GM13977 (cell line): ENCODE data around the gene IRF9.
A peak's percentile ranks its signal among the peaks of the same experiment; 100 is the strongest.

Experiments used
- DNase-seq: peaks from one replicate; pipeline ENCODE4 v3.0.0; 2012; ENCODE audit warnings: low spot score
- in situ Hi-C: fragments of 300-500 bp; cut with MboI; formaldehyde crosslinking; loops from one replicate; pipeline ENCODE4 v1.12.0; 2022; ENCODE audit warnings: low sequenced_read_pairs, low pct_unique_long_range_greater_than_20kb, mixed read lengths, inconsistent platforms; ENCODE audit not compliant: unreplicated experiment
- TF ChIP-seq, protein P1 (sequence below): IDR thresholded peaks from 2 replicates; pipeline ENCODE4 v1.5.1; 2012; ENCODE audit warnings: mild to moderate bottlenecking, control low read depth; ENCODE audit not compliant: insufficient read depth; ENCODE audit errors: extremely low read depth, missing control alignments

The IRF9 gene, protein sequence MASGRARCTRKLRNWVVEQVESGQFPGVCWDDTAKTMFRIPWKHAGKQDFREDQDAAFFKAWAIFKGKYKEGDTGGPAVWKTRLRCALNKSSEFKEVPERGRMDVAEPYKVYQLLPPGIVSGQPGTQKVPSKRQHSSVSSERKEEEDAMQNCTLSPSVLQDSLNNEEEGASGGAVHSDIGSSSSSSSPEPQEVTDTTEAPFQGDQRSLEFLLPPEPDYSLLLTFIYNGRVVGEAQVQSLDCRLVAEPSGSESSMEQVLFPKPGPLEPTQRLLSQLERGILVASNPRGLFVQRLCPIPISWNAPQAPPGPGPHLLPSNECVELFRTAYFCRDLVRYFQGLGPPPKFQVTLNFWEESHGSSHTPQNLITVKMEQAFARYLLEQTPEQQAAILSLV

DNA sequence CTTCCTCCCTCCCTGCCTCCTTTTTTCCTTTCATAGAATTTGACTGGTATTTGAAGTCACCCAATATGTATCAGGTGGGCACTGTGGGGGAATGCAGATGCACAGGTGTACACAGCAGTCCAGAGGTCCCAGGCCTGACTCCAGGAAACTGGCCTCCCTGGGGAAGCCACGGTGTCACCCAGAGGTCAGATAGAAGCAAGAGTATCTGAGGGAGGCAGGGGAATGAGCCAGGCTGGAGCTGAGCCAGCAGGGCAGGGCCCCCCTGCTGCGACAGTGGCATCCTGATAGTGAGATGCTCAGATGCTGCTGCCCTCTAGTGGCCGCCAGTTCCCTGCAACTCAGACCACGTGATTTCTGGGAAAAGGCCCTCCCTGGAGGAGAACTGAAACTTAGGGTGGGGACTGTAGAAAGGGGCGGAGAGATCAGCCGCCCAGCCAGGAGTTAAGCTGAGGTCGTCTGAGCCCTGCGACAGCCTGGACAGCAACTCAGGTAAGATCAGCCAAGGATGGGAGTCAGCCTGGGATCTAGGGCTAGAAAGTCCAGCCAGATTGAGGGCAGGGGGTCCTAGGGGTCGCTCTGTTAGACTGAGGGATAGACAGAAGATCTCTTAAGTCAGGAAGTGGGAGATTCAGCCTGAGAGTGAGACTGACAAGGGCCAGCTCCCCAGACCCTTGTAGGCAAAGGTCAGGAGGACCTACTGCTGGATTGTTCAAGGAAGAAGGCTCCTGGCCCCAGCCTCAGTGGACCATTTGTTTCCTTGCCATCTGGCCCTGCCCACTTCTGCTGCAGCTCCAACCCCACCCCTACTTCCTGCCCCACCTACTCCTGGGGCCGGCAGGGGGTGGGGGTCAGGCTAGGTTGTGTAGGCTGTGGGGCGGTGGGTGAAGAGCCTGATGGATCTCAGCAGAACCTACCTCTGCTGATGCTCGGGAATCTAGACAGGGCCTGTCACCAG lies at the start of gene IRF9:
IRF9 (plus strand) TSS at position 416 of the 955 bp plus-strand sequence. CDS start 880 bp downstream, outside the sequence.
- TF ChIP-seq, protein P1, sequence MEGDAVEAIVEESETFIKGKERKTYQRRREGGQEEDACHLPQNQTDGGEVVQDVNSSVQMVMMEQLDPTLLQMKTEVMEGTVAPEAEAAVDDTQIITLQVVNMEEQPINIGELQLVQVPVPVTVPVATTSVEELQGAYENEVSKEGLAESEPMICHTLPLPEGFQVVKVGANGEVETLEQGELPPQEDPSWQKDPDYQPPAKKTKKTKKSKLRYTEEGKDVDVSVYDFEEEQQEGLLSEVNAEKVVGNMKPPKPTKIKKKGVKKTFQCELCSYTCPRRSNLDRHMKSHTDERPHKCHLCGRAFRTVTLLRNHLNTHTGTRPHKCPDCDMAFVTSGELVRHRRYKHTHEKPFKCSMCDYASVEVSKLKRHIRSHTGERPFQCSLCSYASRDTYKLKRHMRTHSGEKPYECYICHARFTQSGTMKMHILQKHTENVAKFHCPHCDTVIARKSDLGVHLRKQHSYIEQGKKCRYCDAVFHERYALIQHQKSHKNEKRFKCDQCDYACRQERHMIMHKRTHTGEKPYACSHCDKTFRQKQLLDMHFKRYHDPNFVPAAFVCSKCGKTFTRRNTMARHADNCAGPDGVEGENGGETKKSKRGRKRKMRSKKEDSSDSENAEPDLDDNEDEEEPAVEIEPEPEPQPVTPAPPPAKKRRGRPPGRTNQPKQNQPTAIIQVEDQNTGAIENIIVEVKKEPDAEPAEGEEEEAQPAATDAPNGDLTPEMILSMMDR, result peak; percentile 90
- in situ Hi-C loops, result no loop called here

DNA sequence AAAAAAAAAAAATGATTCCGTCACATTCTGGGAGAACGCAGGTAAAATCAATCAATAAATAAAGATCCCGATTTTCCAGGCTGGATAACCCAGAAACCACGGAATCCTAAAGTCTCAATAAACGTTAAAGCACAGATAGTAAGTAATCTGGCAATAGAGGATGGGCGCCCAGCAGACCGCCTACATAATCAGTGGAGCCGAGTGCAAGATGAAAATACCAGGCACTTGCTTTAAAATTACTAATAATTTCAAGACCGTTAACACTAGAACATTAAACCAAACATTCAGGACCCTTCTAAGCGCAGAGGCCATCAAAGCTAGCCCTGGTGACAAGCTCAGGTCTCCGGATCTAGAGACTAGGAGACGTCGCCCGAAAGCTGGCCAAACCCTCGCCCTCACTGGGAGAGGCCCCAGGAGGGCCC lies 47.7 kb upstream of the IRF9 start:
- TF ChIP-seq, protein P1, result no peak
- no peak for DNase-seq
- in situ Hi-C loops, result no loop called here

More for the DNA sequence above, at the start of gene IRF9:
- DNase-seq, result peak; percentile 94

DNA sequence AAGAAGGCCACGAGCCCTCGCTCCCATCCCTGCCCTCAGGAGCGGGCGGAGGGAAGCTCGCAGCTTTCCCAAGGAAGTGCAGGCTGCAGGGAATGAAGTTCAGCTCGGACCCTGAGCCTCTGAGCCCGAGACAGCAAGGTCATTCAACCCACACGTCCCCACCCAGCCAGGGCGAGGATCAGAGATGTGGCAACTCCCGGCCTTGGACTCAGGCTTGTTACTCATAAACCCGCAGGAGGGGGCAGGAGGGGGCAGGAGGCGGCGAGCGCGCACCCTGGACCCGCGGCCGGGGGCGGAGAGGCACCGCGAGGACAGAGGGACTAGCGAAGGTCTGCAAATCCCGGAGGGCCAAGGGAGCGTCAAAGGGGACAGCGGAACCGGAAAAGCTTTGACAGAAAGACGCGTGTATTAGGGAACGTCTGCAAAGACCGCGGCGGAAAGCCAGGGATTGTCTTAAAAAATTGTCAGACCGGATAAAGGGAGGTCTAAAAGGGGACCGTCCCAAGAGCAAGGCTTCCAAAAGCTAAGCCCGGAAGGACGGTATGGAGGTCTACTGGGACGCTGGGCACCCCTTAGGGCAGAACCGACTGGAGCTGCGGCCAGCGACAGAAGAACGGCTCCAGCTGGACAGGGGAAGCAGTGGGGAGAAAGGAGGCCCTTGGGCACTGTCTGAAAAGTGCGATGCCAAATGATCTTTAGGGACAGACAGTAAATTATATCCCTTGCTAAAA lies 47.1 kb upstream of the IRF9 start:
- peak; percentile 81 for DNase-seq
- in situ Hi-C loops, result no loop called here
- TF ChIP-seq, protein P1, result no peak

DNA sequence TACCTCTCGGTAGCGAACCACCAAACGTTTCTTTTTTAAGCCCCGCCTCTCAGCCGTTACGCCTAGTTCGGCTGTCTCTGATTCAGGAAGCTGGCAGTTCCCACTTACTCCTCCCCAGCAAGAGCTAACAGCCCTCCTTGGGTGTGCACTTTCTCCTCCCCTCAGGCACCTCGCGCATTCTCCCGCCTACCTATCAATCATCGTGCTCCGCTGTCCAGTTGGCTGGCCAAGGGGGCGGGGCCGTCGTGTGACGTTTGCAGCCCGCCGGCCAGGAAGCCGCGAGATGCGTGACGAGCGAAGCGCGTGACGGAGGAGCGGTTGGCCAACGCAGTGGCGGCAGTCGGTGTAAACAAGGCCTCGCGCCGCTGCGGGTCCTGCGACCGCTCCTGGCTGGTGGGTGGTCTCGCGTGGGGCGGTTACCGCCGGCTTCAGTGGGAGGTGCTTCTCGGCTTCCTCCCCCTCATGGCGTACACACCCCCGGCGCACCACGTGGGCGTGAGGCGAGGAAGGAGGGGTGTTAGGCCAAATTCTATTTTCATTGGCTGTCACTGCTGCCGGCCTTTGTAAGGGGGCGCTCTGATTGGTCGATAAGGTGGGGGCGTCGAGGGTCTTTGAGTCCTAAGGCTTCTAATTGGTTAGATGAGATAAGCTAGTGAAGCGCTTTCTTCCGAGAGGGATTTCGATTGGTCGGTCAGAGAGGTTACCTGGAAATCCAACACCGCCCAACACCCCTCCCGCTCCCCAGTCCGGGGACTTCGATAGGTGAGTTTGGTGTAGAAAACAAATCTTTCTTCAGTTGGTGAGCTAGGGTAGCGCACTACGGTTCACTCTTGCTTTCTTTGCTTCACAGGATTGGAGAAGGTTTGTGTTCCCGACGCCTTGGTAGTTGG lies 46.3 kb upstream of the IRF9 start, which contains the start of the genes DCAF11 and NRL:
DCAF11 (plus strand) TSS at position 246 of the 890 bp plus-strand sequence. CDS start 818 bp downstream, outside the sequence.
NRL (minus strand) TSS at position 418 of the 890 bp plus-strand sequence. CDS start 32,101 bp downstream, outside the sequence.
- TF ChIP-seq, protein P1, result no peak
- DNase-seq, result peak; percentile 99
- in situ Hi-C loops, result no loop called here

DNA sequence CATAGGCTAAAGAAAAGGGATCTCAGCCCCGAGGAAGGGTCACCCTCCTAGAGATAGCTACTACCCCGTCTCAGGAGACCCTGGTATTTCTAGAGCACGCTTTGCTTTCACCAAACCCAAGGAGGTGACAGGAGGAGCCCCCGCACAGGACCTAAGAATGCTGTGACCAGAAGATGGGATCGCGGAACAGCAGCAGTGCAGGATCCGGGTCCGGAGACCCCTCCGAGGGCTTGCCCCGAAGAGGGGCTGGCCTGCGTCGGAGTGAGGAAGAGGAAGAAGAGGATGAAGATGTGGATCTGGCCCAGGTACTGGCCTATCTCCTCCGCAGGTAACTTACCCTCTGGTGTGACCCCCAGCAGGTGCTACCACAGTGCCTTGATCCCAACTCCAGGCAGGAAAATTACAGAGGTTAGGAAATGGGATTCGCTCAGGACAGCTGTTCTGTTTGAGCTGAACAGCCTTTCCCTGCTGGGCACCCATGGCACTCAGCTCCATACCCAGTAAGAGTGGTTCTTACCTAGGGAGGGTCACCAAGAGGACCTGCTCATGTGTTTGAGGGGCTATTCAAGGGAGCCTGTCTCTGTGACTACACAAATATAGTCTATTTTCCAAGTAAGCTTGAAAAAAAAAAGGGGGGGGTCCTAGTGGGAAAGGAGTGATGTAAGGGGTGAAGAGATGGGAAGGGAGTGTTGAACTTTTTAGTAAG lies 45.5 kb upstream of the IRF9 start:
- in situ Hi-C loops, result no loop called here
- DNase-seq, result no peak
- TF ChIP-seq, protein P1, result no peak
